GM19324 (cell line): ENCODE measurements around the gene CYTH4.
A peak's percentile ranks its signal among the peaks of the same experiment; 100 is the strongest.

ENCODE experiments used
- ATAC-seq: cut with Tn5 transposase; IDR thresholded peaks from one replicate; pipeline ENCODE4 v1.9.1; 2021; ENCODE audit warnings: mild to moderate bottlenecking, moderate library complexity; ENCODE audit not compliant: unreplicated experiment, low FRiP score

CYTH4 gene

DNA sequence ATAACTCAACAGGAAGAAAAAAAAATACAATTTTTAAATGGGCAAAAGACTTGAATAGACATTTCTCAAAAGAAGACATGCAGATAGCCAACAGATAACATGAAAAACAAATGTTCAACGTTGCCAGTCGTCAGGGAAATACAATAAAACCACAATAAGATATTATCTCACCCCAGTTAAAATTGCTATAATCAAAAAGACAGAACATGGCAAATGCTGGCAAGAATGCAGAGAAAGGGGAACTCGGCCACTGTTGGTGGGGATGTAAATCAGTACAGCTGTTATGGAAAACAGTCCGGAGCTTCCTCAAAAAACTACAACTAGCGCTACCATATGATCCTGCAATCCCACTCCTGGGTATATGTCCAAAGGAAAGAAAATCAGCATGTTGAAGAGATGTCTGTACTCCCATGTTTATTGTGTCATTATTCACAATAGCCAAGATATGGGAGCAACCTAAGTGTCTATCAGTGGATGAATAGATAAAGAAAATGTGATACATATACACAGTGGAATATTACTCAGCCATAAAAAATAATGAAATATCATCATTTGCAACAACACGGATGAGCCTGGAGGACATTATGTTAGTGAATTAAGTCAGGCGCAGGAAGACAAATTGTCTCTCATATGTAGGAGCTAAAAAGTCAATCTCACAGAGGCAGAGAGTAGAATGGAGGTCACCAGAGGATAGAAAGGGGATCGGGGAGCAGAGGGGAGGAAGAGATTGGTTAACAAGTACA is 12.2 kb upstream of the CYTH4 start:
- no peak for ATAC-seq

DNA sequence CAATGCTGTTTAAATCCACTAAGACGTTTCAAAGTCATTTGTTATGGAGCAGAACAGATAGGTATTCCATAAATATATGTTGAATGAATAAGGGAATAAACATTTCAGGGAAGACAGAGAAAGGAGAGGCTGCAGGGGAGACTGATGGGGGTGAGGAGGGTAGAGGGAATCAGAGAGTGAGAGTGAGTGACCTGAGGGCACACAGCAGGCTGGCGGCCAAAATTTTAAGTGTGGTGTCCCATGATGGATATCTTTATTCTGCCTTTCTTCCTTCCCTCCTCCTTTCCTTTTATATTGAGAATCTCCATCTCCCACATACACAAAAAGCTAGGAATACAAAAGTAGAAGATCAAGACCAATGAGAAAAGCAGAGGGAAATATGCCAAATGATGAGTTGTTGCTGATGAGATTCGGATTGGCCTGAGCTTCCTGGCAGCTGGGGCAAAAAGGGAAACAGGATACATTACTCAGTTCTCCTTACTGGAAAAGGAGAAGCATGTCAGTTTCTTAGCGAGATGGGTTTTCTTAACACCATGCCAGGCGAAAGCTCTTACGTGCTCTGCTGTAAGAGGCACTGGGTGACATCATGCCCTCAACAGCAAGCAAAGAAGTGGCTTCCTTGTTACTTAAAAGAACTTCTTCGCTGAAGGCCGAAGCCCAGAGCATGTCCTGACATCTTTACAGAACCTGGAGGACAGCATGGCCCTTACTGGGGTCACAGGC is 11.2 kb upstream of the CYTH4 start:
- no peak for ATAC-seq

DNA sequence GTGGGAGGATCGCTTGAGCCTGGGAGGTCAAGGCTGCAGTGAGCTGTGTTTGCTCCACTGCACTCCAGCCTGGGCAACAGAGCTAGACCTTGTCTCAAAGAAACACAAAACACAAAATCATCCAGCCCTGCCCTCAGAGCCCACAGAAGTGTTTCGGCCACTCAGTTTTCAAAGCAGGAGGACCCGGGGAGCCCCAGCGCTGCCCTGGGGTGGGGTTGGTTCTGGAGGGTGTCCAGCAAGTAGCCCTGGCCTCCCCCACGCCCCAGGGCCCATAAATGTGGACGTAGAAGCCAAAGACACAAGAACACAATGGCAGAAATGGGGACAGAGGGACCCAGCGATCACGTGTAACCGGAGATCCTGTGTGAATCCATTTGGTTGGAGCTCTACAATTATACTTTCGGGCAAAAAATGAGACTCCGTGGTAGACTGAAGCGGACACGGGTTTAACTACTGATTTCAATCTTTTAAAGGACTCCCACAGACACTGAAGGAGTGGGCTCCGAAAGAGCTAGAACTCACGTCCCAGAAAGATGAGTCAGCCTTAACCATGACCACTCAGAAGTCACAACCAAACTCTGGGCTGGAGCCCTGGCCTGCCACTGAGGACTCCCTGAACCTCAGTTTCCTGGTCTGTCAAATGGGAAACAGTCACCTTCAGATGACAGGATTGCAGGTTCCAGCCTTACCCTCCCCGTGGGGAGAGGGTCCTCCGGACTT is 9.0 kb upstream of the CYTH4 start:
- no peak for ATAC-seq

DNA sequence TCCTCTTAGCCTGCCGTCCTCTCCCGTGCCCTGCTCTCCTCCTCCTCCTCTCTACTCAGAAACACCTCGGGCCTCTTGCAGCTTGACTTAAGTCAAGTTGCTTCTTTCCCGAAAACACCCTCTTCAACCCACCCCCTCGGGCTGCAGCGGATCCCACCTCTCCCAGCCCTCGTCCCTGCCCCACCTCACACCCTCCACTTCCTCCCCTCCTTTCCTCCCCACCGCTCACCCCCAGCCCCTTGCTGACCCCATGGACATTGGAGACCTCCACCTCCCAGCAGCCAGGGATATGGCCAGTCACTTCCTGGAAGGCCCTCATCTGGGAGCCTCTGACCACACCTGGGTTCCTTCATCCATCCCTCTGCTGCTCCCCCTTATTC is 8.5 kb upstream of the CYTH4 start:
- ATAC-seq = no peak

- ATAC-seq = no peak
Observed at GRCh38 chr22:37274380-37274862, 7.9 kb upstream of the CYTH4 start.

DNA sequence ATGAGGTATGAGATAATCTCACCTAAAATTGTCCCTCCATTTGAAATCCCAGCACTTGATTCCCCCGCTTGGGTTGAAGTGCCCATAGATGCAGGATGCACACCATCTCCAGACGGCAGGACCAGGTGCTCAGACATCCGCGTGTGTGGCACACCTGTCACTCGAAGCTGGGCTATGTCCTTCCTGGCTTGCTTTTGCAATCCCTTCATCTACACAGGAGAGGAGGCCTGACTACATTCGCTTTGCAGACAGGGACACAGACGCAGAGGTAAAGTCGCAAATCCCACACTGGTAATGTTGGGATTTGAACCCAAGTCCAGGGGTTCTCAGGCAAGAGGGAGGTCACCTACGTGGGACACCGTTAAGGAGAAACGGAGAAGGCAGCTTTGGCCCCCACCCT is 7.2 kb upstream of the CYTH4 start:
- no peak for ATAC-seq

- no peak for ATAC-seq
Observed at GRCh38 chr22:37275622-37276021, 6.7 kb upstream of the CYTH4 start.

GRCh38 chr22:37276776-37277175 is 5.5 kb upstream of the CYTH4 start:
- no peak for ATAC-seq

DNA sequence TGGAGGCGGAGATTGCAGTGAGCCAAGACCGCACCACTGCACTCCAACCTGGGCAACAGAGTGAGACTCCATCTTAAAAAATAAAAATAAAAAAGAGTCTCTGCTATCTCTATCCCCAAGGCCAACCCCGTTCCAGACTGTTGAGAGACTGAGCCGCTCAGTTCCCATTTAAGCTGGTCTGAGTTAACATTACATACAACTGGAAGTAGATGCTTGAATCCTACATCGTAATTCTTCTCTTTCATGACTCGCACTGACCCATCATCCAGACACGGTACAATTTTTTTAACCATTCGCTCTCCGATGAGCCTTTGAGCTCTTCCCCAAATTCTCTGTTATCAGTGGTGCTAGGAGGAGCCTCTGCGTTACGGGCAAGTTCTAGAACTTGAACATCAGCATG is 4.9 kb upstream of the CYTH4 start:
- ATAC-seq = no peak

DNA sequence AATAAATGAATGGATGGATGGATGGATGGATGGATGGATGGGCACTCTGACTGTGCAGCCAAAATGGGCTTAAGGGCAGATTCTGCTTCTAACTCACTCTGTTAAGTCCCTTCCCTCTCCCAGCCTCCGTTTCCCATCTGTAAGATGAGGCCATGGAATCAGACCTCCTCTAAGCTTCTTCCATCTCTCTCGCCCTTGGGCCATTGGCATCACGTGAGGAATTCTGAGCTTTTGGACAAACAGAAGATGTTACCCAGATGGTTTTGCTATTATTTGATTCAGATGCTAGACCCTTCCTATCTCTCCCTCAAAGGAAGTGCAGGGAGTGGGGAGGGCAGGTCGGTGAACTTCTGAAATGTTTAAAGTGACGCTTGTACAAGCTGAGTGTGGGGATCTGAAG is 4.0 kb upstream of the CYTH4 start:
- ATAC-seq = no peak

DNA sequence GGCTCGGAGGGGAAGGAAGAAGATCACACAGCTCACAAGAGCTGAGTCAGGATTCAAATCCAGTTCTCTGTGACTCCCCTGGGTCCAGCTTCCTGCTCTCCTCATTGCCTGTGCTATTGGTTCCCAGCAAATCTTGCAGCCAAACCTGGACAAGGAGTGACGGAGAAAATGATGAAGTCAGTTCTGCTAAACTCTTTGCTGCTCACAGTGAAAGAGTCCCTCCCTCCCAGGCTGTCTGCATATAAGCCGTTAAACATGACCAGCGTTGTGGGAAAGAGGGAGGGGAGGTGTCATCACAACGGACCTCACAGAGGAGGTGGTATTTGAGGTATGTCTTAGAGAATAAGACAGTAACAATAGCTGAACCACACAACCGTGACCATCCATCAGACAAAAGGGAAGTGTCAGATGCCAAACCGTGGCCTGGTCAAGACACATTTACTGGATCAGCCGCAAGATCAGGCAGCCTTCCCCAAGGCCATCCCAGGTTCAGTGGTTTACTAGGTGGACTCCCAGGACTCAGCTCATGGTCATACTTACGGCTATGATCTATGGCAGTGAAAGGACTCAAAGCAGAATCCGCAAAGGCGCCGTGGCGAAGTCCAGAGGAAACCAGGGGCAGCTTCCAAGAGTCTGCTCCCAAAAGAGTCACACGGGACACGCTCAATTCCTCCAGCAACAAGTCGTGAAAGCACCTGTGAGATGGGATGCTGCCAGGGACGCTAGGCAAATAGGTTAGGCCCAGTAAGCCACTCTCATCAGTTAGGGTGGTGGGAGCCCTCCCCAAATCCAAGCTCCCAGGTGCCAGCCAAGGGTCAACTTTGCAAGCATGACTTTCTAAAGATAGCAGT is 2.8 kb upstream of the CYTH4 start:
- no peak for ATAC-seq

GRCh38 chr22:37280718-37281117 is 1.6 kb upstream of the CYTH4 start:
- ATAC-seq = no peak

DNA sequence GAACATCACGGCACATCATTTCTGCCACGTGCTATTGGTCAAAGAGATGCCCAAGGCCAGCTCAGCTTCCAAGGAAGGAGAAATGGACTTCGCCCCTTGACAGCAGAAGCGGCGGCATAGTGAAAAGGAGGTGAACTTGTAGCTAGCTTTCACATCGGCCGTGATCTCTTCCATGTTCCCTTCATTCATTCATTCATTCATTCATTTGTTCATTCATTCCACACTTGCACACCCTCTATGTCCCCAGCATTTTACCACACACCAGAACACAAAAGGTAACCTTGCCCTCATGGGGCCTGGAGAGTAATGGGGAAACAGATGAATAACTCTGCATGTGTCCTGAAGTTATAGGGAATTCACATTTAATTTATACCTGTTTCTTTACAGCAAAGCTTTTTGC is 1.1 kb upstream of the CYTH4 start:
- ATAC-seq = no peak

GRCh38 chr22:37281646-37282384 is 493 bp upstream of the CYTH4 start:
- ATAC-seq = no peak

DNA sequence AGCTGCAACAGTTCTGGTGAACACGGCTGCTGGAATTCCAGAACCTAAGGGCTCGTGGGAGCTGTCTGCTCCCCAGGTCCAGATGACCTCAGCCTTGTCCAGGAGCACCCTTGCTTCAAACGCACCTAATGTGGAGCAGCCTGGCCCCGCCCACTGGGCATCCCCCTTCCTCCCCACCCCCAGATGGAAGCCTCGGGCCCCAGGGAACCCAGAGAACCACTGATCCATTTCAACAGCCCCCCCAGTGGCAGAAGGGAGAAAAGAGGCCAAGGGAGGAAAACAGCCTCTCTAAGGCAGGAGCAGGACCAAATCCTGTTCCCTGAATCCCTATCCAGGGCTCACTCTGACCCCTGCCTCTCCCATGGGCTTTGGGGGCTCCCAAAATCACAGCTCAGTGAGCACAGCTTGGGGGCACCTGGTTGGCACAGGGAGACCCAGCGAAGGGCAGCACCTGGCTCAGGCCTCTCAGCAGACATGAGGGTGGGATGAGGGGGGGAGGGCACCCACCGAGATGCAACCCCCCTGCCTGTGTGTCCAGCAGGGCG is 1.2 kb downstream of the CYTH4 start:
- ATAC-seq = no peak

GRCh38 chr22:37284126-37284804 is 2.0 kb downstream of the CYTH4 start:
- ATAC-seq = no peak

DNA sequence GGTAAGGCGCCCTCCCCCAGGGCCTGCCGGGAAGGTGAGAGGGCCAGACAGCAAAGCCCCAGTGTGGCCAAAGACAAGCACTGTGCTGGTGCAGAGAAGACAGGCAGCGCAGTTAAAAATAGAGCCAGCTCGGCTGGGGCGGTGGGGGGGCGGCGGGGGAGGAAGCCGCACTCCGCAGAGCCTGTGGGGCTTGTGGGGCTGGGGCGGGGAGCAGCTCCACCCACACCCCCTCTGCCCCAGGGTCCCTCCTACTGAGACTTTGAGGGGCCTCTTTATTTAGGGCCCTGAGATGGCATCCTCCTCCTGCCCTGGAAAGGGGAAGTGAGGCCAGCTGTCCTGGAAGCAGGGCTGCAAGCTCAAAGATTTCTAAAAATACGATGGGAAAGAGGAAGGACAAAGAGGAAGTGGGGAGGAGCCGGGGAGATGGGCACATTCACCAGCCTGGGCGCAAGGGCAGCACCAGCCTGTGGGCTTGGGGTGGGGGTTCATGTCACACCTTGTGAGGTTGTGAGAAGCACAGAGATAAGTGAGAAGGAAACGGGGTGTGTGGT is 2.6 kb downstream of the CYTH4 start:
- peak; percentile 40 for ATAC-seq

- no peak for ATAC-seq
Observed at GRCh38 chr22:37285937-37286336, 3.6 kb downstream of the CYTH4 start.

DNA sequence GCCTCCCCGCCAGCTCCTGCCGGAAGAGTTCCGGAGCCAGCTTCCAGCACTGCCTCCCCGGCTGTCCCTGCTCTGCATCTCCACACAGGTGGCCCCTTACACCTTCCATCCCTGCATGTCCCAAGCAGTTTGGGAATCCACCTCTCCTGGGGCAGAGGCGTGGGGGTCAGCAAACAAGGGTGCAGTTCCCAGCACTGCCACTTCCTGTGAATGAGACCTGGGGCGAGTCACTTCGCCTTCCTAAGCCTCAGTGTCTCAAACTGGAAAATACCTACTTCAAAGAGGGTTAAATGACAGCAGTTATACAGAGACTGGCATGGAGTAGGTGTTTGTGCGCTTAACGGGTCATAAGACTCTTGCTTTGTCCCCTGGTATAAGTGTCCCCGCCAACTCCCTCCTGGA is 5.2 kb downstream of the CYTH4 start:
- no peak for ATAC-seq
